ENCODE results near the gene LMNA.

LMNA gene

DNA sequence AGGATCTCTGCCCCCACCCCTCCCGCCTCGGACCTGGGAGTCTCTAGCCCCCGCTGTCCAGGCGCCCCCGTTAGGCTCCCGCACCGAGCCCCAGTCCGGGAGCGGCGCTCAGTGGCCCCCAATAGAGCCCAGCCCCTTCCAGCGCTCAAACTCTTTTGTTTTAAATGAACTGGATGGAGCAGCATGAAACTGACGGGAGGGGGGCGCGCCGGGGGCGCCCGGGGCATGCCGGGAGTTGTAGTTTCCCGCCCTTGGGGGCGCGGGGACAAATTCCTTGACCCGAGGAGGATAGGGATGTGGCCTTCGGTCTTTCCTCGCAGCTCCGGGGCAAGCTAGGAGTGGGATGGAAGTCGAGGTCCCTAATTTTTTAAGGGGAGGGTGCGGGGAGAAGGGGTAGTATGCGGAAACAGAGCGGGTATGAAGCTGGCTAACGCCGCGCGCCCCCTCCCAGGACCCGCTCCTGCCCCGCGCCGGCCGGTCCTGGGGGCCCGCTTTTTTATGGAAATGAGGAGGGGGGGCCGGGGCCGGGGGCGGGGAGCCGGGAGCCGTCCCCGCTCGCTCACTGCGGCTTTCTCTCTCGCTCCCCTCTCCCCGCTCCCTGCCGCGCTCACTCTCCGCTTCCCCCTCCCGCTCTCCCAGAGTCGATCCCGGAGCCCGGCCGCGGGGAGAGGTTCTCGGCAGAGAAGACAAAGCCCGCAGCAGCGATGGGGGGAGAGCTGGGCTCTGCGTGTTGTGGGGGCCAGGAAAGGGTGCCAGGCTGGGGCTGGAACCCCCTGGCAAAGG, 32.0 kb upstream of the LMNA start, which contains the start of gene MEX3A:
TSS of gene MEX3A (minus strand) at position 157 of the 783 bp plus-strand sequence. CDS start 467 bp downstream, outside the sequence.
- DNase-seq (ENCODE audit: low read depth) = peak; percentile 42

DNA sequence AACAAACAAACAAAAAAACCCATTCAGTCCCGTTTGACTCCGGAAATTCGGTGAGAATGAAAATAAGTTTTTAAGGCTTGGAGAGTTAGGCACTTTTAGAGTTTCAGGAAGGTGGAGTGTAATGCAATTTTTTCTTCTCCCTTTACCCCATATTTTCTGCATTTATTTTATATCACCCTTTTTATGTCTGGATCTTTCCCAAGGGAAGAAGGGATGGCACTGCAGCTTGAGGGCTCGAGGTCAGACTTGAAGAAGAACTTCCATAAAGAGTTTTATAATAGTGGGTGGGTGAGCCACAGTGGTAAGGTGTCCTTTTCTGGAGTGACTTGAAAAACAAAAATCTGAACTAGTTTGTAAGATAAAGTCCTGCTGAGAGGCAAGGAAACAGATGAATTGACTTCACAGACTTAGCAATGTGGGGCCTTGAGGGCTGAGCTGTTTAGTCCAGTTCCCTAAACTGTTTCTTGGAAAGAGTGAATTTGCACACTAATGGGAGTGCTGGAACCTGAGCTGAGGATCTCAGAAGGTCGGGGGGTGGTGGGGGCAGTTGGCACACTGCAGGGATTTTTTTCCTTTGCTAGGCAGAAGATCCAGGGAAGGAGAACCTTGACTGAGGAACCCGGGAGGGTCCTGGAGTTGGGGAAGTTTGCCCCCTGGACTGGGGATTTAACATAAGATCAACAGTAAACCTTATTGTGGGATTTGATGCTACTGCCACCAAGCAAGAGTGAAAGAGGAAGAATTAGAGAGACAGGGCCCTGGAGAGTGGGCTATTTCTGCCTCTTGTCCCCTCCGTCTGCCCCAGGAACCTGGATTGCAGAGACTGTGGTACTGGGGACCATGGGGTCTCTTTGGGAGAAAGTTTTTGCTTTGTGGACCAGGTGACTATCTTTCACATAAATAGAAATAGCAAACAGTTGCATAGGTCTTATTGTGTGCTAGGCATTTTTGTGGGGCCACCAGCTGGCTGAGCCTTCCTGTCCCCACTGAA, 30.4 kb upstream of the LMNA start:
- DNase-seq (ENCODE audit: low read depth) = no peak

DNA sequence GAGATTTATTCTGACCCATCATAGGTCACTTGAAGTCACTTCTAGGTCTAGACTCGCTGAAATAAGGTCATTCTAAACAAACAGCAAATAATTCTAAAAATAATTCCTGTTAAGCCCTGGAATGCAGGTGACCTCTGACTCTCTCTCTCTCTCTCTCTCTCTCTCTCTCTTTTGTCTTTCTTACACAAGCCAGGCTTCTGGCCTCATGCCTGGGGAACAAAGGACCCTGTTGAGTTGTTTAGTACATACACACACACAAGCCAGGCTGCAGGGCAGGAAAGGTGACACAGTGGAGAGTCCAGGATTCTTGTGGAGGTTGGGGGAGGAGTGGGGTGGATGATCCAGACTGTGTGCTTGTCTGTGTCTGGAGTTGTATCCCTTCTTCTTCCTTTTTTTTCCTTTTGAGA, 28.3 kb upstream of the LMNA start:
- no peak for DNase-seq (ENCODE audit: low read depth)

DNA sequence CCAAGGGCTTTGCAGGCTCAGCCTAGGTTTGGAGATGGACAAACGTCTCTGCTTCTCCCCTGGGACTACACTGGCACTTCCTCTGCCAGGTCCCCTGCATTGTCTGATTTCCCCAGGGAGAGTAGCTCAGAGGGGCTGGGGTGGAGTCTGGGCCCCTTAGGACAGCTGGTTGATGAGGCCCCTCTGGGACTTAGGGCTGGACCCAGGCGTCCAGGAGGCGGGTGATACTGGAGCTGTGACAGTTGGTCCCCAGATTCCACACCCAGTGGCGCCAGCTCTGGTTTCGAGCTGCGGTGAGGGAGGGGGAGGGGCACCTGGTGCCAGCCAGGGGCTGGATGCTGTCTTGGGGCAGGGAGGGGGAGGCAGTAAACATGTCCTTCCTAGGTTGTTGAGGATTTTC, 24.8 kb upstream of the LMNA start:
- no peak for DNase-seq (ENCODE audit: low read depth)

DNA sequence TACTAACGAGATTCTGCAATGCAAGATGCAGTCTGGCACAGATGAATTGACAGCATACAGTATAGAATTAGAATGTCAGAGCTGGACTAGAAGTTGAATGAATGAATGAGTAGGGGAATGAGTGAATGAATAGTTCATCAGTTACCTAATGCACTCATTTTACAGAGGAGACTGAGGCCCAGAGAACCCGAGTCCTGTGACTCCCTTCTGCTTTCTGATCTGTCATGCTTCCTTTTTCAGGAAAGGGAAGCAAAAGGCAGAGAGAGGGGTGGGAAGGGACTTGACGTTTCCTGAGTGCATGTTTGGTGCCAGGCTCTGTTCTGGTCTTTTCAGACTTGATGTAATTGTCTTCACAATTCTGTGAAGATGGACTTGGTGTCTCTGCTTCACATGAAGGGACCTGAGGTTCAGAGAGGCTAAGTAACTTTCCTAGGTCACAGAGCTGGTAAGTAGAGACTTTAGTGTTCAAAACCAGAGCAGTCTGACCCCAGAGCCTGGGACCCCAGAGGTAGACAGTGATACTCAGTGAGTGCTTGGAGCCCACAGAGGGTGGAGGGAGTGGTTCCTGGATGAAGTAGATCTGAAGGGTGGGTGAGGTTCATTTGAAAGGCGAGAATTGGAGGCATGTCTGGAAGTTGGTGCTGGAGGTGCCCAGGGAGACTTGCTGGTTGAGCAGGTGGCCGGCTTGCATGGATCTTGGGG, 24.2 kb upstream of the LMNA start:
- no peak for DNase-seq (ENCODE audit: low read depth)

DNA sequence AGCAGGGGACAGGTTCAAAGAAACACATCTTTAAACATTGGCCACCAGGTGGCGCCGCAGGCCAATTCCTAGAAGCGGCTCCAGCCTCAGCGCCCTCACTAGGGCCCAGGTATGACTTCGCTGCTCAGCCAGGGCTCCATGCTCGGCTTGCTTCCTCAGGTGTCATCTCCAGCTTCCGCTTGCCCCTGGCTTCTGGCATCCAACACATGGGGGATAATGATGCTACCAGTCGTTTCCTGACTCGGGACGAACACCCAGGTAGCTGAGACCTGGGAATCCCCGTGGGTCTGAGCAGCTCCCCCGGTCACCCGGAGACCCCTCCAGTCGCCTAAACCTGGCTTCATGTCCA, 23.7 kb upstream of the LMNA start:
- DNase-seq (ENCODE audit: low read depth) = peak; percentile 81

DNA sequence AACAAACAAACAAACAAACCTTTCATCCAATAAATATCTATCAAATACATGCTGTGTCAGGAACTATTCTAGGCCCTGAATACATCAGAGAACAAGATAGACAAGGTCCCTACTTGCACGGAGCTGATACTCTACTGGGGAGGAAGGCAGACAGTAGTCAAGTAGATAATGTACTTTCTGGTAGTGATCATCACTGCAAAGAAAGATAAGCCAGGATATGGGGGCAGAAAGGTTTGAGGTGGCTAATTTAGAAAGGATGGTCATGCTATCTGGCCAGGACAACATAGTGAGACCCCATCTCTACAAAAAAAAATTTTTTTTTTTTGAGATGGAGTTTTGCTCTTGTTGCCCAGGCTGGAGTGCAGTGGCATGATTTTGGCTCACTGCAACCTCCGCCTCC, 22.9 kb upstream of the LMNA start:
- no peak for DNase-seq (ENCODE audit: low read depth)

DNA sequence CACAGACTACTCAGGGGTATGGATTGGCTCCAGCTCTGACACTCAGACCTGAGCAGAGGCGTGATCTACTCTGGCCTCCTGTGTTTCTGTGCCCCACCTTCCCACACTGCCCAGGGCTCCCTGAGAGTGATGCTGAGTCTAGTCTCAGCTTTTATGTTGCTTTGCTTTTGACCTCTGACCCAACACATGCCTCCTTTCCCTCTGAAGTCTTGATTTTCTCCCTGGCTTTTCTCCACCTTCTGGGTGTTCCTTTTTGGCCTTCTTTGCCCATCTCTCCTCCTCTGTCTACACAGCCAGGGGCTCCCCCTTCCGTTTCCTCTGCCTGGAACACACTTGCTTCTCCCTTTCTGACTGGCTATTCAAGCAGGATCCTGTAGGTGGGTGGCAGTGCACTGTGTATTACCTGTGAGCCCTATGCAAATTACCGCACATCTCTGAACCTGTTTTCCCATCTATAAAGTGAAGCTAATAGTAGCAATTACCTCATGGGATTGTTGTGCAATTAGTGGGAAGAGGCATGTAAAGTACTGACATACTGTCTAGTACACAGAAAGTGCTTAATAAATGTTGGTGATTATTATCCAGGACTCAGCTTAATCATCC, 18.5 kb upstream of the LMNA start:
- DNase-seq (ENCODE audit: low read depth) = no peak

DNA sequence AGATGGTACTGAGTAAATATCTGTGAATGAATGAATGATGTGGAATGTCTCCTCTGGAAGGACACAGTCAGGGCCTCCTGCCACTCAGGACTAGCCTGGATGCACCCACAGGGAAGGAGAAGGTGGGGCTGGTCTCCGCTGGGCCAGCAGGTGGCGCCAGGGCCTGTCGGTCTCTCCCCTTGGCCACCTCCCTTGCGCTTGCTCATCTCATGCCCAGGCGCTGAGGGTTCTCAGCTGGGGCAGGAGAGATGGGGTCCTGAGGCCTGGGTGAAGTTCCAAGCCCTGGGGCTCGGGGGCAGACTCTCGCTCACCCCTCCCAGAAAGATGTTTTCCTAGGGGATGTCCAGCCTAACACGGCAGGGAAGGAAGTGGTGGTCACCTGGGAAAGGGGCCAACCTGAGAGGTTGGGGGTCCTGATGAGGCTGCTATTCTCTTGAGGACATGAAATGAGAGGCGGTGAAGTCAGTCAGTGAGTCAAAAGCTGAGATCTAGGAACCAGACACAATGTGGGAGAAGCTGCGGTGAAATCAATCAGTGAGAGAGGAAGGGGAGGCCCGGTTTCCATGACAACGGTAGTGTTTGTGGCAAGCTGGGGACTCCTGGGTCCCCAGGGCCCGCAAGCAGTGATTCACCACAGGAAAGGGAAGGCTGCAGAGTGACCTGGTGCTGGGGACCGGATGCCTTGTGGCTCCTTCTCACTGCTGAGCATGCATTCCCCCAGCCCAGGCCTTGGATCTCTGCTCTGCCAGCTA, 17.7 kb upstream of the LMNA start:
- peak; percentile 83 for DNase-seq (ENCODE audit: low read depth)

DNA sequence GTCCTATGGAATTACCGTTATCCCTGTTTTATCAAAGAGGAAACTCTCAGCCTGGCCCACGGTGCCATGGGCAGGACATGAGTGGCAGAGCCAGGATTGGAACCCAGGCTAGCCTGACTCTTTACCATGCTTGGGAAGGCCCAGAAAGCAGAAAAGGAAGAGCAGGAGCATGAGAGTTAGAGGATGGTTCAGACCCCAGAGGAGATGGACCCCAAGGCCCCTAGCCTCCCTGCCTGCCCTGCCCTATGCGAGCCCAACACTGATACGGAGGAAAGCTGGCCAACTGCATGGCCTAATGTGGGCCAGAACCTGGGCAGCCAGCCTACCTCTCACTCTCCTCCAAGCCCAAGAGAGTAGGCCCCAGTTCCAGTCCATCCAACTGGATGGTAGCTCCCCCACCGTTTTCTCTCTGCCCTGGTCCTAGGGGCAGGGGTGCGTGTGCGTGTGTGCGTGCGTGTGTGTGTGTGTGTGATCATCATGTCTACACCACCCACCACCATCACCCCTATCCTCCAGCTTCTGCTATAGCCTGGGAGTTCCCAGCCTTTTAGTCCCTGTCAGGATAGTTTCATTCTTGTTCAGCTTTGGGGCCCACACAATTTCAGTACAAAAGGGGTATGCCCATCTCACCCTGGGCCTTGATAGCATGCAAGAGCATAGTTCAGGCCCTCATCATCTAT, 16.9 kb upstream of the LMNA start:
- no peak for DNase-seq (ENCODE audit: low read depth)

DNA sequence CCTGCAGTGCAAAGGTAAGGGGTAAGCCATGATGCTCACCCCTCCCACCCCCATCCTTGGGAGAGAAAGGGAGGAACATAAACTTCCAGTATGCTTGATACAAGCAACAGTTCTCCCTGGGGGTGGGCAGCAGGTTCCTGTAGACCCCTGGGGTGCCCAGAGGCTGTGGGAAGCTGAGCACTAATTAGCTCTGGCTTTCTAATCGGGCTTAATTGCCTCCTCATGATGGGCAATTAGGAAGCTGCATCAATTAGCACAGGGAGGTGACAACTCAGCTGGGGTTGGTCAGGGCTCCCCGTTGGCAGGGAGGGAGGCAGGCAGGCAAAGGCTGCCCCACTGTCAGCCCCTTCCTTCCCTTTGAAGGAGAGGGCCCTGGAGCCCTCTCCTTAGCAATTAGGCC, 15.7 kb upstream of the LMNA start:
- DNase-seq (ENCODE audit: low read depth) = no peak

DNA sequence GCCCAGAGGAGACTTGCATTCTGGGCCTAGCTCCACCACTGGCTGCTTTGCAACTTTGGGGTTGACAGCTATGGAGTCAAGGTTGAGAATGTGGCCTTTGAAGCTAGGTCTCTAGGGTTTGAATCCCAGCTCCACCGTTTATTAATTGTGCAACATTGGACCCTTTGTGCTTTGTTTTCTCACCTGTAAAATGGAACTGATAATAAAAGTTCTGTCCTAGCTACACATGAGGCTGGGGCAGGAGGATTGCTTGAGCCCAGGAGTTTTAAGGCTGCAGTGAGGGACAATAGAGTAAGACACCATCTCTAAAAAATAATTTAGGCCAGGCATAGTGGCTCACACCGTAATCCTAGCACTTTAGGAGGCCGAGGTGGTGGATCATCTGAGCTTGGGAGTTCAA, 15.2 kb upstream of the LMNA start:
- no peak for DNase-seq (ENCODE audit: low read depth)

DNA sequence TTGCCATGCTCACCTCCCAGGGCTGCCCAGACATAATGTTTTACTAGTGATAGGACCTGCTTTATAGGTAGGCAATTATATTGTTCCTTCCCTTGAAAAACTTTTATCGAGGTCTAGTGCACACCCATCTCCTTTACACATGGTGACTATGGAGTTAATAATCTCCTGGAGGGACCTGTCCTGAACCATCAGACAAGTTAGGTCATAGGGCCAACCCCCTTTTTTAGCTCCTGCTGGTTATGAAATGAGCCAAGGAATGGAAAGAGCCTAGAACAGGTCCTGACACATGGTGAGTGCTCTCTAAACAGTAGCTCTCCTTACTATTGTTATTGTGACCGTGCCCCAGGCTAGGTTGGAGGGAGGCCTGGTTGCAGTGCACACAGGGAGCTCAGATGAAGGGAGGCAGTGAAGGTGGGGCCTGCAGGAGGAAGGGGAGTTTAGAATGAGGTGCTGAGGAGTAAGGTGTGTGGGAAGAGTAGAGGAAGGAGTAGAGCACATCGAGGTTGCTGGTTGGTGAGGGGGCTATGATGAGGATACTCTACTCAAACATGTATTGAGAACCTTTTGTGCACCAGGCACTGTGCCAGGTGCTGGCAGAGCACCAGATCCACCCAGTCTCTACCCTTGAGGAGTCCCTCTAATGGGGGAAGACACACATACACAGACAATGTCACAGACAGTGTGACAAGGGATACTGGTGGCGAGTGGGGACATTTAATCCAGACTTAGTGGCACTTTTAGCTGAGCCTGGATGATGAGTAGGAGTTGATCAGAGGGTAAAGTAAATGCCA, 14.1 kb upstream of the LMNA start:
- DNase-seq (ENCODE audit: low read depth) = no peak

DNA sequence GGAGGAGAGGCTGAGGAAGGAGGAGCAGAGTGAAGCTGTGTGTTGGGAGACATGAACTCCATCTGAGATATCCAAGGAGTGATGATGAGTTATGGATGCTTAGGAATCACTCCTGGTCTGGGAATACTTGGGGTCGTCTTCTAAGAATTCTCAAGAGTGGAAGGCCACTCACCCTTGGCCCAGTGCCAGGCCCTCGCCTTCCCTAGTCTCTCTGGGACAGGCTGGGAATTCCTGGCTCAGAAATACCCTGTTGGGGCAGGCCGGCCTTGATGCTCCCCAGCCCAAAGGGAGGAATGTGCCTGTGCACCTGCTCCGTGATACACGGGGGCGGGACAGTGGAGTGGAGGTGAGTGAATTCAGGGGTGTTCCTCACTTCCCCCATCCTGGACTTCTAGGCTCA, 12.6 kb upstream of the LMNA start:
- no peak for DNase-seq (ENCODE audit: low read depth)

DNA sequence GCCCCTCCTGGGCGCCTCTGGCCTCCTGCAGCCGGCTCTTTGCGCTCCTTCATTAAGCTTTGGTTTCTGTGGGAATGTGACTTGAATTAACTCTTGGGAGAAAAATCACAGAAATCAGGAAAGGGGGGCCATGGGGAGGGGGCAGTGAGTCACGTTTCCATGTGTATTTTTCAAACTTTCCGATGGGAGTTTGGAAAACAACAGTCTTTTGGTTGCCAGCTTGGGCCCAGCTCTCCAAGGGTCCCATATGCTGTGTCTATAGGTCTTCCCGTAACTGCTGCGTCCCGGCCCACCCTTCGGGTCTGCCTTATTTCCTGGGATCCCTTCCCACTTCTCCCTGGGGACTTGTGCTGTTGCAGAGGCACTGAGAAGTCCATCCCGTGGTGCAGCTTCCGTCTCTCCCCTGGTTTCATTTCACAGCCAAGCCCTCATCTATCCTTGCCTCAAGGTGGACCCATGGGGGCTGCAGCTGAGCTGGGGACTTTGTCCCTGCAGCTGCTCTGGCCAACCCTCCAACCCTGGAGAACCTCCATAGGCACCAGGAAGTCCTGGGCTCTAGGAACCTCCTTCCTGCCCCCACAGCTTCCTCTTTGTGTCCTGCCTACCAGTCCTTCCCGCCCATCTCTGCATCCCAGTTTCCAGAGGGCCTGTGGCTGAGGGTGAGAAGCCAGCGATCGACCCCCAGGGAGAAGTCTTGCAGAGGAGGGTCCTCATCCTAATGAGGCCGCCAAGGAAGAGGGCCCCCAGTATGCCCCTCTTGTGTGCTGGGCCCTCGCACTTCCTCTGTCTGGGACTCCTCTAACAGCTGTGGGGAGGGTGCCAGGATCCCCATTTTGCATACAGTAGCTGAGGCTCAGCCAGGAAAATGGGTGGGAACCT, 11.6 kb upstream of the LMNA start:
- no peak for DNase-seq (ENCODE audit: low read depth)

DNA sequence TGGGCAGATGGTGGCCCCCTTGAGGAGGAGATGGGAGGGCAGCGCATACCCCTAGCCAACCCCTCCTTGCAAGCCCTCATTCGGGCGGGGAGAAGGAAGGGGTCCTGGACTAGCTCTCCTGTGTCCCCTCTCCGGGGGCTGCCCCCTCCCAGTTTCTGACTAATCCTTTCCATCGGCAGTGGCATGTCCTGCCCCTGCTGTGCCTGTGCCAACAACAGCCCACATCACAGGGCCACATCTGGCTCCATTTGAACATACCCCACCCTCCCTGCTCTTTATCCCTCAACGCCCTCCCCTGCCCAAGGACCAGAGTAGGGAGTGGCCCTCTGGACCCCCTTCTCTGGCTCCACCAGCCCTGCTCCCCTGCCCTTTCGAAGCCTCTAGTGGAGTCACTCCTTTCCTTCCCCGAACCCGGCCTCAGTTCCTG, 11.0 kb upstream of the LMNA start:
- no peak for DNase-seq (ENCODE audit: low read depth)

DNA sequence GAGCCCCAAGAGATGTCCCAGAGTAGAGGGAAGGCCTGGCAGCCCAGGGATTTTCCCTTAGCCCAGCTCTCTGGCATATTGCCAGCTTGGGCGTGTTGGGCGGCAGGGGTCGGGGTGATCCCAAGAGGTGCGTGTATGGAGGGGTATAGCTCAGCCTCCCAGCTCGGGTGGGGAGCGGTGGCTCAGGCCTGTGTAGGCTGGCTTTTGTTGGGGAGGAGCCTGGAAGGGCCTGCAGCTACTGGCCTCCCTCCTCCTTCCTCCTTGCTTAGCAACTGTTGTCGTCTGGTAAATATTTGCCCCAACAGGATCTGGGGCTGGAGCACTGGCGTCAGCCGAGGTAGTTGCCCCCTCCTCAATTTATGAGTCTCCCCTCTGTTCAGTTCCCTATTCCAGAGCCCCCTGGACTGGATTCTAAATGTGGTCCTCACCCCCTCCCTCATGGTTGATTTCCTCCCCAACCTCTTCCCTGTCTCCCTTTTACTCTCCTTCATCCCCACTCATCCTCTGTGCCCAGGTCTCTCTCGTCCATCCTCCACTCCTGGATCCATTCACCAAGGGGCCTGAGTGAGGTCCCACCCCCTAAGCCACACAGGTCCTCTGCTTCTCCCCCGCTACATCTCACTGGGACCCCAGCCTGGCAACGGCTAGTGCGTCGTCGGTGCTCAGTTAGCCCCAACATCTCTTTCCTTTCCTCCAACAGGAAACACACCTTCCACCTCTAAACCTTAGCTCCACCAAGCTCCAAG, 10.3 kb upstream of the LMNA start:
- DNase-seq (ENCODE audit: low read depth) = no peak
